ENCODE measurements around the gene ZSCAN31.
"Not testable (repeated sequence)": the region's sequence is repeated elsewhere in the genome, so short reads cannot be mapped to it uniquely, and the experiment has no call there.

ZSCAN31 gene

DNA sequence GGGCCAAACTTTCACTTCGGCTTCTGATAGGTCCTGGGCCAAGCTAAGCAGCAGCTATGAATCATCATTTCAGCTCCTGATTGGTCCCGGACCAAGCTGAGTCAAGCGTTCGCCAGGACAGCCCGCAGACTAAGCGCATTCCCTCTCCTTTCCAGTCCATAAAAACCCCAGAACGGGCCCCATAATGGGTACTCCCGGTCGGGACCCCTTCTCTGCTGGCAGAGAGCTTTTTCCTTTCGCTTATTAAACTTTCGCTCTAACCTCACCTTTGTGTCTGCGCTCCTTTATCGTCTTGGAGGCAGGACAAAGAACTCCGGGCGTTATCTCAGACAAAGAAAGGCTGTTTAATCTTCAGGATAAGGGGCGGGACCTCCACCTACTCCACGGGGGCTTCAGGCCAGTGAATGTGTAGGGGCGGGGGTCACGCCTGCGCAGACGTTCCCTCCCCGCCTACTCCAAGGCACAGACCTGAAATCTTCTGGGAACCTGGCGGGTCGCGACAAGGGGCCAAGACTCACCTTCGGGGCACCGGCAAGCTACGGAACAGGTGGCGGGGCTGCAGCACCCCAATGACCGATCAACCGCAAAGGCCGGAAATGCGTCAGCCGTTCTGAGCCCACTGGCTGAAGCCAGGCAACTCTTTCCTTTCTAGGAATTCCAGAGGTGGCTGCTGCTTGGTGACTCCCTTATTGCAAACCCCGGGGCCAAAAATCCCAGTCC lies at the start of gene ZSCAN31:
Gene ZSCAN31, minus strand, starts transcription at position 585 of the 720 bp plus-strand sequence. CDS start 6,465 bp downstream, outside the sequence.
- peak; percentile 80 to 83 for DNase-seq

DNA sequence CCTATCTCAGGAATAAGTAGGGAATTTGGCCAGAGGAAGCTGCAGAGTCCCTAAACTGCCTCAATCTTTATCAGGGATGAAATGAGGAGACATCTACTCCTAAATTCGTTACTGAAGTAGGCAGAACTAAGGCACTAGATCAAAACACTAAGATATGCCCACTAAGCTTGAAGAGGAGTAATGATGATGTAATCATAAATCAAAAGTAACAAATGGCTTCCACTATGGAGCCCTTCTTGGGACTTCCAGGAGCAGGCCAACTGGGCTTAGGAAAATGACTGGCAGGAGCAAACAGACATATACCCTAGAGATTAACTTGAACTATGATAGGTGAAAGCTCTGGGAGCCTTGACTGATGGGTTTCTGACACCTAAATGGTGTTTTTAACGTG lies 48.2 kb upstream of the ZSCAN31 start:
- DNase-seq = no peak

DNA sequence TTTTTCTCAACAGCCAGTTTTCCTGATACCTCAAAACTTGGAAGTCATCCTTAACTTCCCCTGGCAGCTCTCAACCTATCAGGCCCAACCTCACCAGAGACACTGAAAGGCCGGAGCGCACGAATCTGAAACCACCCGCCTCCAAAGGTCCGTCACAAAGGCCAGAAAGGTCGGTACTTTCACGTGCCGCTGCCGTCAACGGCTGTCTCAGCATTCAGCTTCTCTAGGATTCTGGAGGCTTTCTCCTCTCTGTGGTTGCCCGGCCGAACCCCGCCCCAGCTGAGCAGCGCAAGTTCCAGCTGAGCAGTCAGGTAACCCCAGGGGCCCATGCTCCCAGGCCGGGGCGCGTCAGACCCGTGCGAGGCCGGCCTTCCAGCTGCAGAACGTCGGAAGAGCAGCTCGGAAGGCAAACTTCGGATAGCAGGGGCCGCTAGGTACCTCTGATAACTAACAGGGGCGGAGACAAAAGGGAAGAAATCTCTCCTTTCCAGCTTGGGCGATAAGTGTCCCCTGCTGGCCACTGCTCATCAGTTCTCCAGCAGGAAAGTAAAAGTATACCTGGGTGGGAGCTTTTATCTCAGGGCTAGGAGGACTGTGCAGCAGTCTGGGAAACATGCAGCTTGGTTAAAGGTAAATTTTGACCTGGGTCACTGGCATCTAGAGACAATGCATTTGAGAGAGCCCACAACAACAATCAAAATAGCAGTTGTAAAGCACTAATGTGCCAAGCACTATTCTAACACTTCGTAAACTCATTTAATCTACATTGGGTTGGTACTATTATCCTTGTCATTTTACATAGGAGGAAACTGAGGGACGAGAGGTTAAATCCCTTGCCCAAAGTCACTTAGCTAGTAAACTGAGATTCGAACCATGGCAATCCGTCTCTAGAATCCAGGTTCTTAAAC lies 47.5 kb upstream of the ZSCAN31 start:
- peak; percentile 2 to 22 for DNase-seq

DNA sequence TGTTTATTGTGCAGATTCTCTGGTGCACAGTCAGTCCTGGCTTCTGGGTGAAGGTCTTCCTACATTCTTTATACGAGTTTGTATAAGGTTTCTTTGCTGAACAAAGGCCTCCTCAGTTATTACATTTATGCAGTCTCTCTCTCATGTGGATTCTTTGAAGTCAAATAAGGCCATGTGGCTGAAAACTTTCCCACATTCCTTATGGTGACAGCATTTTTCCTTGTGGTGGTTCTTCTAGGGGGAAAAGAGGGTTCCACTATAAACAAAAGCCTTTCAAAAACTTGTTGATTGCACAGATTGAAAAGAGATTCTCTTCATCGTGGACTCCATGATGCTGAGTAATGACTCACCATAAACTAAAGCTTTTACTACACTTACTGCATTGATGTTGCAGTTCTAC lies 44.4 kb upstream of the ZSCAN31 start:
- DNase-seq = no peak

DNA sequence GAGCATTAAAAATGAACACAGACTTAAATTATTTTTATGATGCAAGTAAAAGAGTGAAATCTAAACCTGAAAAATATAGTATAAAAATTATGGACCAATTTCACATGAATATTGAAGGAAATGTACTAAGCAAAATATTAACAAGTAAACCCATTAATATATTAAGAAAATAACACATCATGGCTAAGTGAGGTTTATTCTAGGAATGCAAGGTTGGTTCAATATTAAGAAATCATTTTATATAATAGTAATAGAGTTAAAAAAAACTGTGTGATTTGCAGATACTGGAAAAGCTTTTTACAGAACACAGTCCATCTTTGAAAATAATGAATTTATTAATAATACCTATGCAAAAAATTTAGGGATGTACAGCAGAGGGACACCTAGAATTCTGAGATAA lies 42.7 kb upstream of the ZSCAN31 start:
- DNase-seq = no peak

DNA sequence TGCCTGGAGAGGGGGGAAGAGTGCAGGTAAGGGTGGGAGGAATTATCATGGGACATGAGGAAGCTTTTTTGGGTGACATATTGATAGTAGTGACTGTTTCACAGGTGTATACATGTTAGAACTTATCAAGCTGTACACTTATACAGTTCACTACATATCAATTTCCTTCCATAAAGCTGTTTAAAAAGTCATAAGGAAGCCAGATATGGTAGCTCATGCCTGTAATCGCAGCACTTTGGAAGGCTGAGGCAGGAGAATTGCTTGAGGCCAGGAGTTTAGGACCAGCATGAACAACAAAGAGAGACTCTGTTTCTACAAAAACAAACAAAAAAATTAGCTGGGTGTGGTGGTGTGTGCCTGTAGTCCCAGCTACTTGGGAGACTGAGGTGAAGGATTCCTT lies 41.9 kb upstream of the ZSCAN31 start:
- DNase-seq = no peak

DNA sequence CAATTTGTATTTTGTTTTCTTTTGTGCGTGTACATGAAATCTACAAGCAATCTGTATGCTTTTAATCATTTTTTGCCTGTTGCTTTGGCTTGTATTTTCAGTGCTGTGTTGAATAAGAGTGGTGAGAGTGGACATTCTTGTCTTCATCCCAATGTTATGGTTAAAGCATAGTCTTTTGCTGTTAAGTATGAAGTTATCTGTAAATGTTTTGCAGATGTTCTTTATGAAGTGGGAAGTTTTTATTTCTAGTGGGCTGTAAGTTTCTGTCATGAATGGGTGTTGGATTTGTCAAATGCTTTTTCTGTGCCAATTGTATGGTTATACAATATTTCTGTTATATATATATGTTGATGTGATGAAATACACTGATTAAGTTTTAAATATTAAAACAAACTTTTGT lies 38.0 kb upstream of the ZSCAN31 start:
- no peak for DNase-seq

DNA sequence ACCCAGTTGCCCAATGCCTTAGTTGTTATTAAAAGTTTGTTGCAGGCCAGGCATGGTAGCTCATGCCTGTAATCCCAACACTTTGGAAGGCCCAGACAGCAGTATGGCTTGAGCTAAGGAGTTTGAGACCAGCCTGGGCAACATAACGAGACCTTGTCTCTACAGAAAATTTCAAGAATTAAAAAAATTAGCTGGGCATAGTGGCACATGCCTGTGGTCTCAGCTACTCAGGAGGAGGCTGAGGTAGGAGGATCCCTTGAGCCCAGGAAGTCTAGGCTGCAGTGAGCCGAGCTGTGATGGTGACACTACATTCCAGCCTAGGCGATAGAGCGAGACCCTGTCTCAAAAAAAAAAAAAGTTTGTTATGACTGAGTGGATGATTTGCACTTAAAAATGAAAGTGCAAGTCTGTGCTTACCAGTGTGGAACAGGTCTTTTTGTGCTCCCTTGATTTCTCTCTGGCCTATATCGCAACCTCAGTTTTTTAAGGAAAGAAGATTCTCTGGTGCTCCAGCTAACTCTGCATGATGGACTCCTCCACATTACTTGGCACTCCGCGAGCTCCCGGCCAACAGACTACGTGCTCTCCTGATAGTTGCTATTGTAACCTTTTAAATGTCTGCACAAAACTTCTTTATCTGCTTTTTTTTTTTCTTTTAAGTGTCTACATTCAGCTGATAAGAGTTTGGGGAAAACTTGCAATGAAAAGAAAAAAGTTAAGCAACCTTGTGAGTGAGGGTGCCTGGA lies 35.9 kb upstream of the ZSCAN31 start:
- no peak for DNase-seq

DNA sequence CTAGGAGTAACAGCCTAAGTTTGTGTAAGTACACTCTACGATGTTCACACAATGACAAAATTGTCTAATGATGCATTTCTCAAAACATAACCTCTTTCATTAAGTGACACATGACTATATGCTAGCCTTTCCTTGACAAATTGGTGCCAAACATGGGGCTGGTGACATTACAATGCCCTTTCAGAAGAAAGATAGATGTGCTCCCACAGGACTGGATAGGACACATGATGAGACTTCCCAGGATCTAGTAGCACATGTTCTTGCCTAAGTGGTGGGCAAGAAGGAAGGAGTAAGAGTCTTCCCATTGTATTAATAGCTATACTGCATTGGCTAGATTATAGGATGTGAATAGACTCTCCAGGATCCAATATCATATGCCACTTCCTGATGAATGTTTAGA lies 35.3 kb upstream of the ZSCAN31 start:
- no peak for DNase-seq

DNA sequence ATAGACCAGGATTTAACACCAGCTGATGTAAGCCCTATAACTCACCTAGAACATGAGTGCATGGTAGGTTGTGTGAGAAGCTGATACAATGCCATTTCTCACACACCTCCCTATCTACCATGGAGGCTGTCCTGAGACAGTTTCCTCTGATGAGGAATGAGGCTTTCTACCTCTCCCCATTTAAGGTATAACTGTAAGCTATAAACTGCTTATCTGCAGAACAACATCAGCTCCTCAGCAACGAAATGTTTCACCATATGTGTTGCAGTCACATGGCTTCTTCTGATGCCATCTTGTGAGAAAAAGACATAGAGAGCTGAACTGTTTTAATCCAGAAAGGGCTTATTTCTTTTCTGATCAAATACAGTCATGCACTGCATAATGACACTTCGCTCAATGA lies 34.5 kb upstream of the ZSCAN31 start:
- no peak for DNase-seq

DNA sequence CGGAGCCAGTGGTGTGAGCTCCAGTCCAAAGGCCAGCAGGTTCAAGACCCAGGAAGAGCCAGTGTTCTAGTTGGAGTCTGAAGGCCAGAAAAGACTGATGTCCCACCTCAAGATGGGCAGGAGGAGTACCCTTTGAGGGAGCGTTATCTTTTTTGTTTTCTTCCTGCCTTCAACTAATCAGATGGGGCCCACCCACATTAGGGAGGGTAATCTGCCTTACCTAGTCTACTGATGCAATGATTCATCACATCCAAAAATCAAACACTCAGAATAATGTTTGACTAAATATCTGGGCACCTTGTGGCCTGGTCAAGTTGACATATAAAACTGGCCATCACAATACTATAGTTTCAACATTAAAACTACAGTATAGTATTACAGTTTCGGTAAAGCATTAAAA lies 33.5 kb upstream of the ZSCAN31 start:
- DNase-seq = no peak

DNA sequence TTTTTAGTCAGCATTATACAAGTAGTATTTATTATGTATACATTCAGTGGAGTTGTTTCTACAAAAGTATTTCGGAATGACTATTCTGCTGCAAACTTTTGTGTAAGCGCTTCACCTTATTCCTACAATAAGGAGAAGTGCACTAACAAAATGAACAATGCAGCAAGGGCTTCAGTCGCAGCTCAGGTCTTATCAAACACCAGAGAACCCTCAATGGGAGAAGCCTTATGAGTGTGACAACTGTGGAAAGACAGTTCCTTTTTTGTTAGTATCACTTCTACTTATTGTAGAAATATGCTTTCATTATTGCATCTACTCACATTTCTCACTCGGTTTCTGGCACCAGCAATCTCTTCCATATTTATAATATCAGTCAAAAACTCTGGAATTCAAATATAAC lies 32.6 kb upstream of the ZSCAN31 start:
- no peak for DNase-seq

DNA sequence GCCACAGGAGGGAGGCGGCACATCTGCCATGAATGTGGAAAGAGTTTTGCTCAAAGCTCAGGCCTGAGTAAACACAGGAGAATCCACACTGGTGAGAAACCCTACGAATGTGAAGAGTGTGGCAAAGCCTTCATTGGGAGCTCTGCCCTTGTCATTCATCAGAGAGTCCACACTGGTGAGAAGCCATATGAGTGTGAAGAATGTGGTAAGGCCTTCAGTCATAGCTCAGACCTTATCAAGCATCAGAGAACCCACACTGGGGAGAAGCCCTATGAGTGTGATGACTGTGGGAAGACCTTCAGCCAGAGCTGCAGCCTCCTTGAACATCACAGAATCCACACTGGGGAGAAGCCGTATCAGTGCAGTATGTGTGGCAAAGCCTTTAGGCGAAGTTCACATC lies 29.6 kb upstream of the ZSCAN31 start:
- DNase-seq = not testable (repeated sequence)

DNA sequence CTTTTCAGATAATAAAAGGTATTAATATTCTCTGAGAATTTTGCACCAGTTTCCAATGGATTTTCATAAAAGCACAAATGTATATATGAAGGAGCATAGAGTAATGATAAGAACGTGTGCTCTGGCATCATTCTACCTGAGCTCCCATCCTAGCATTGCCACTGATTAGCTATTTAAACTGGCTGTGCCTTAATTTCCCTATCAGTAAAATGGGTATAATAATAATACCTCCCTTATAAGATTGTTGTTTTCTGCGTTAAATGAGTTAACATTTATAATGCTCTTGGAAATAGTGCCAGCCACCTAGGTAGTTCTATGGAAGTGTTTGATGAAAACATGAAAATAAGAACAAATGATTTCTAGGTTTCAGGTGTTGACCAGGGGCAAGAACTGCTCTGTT lies 25.0 kb upstream of the ZSCAN31 start:
- DNase-seq = no peak

DNA sequence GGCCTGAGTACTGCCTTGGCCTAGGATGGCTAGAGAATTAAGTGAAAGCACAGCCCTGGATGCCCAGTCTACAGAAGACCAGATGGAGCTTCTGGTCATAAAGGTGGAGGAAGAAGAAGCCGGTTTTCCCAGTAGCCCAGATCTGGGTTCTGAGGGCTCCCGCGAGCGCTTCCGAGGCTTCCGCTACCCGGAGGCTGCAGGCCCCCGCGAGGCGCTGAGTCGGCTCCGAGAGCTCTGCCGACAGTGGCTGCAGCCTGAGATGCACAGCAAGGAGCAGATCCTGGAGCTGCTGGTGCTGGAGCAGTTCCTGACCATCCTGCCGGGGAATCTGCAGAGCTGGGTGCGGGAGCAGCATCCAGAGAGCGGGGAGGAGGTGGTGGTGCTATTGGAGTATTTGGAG lies 23.6 kb upstream of the ZSCAN31 start:
- DNase-seq = not testable (repeated sequence)

DNA sequence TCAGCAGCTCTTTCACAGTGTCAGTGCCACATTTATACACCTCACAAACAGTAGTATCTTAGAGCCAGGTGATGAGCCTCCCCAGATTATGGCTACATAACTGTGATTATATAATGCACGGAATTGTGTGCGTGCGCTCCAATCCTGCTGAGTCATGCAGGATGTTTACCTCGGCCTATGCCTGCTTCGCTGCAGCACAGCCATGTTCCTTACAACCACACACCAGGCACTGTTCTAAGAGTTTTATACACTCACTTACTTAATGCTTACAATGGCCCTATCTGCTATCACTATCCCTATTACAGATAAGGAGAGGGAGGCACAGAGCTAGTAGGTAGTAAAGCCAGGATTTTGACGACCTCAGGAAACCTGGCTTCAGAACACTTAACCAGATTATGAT lies 21.1 kb upstream of the ZSCAN31 start:
- no peak for DNase-seq

DNA sequence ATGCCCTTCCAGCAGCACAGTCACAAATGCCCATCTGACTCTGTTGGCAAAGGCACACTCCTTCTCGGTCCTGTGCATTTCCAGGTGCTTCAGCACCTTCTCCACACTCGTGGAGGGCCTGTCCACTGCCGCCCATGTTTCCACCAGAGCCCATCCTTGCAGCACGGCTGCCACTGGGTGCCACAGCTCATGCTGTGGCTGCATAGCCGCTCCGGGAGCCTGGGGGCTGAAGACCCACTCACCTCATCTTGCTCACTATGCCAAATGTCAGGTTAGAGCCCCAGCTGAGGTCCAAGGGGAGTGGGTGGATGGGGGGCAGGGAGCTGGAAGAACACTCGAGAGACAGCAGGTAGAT lies 20.7 kb upstream of the ZSCAN31 start:
- DNase-seq = no peak

DNA sequence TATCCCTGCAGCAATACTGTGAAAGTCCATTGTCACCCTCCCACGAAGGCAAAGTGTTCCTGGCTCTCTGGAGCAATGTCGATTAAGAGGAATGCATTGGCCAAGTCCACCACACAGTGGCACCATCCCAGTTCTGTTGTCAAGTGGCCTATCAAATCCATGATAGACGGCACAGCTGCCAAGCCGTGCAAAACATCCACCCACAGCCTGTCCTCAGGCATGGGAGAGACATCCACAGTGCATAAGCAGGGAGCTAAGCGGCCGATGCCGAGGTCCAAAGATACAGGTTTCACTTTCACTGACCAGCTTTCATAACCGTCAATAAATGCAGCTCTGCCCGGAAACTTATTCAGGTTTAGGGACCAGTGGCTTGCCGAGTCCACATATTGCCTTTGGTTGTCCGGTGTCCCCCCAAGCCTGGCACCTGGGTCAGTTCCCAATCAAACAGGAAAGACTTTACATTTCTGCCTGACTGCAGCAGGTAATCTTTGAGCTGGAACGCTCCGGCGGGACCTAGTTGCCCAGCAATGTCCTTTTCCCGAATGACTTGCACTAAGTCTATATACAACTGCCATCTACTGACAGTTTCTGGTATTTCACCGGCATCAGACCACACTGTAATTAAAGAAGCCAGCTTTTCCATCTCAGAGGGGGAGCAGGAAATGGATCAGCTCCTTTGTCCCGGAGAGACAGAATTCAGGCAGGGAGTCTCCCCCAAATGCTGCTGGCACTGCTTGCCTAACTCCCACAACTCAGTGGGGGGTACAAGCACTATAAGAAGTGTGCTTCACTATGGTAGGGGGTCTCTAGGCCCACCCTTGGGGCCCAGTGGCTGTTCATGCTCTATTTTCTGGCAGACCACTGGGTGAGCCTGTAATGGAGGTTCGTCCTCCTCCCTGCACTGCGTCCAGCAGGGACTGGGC lies 20.1 kb upstream of the ZSCAN31 start:
- DNase-seq = peak; percentile 59 to 77

DNA sequence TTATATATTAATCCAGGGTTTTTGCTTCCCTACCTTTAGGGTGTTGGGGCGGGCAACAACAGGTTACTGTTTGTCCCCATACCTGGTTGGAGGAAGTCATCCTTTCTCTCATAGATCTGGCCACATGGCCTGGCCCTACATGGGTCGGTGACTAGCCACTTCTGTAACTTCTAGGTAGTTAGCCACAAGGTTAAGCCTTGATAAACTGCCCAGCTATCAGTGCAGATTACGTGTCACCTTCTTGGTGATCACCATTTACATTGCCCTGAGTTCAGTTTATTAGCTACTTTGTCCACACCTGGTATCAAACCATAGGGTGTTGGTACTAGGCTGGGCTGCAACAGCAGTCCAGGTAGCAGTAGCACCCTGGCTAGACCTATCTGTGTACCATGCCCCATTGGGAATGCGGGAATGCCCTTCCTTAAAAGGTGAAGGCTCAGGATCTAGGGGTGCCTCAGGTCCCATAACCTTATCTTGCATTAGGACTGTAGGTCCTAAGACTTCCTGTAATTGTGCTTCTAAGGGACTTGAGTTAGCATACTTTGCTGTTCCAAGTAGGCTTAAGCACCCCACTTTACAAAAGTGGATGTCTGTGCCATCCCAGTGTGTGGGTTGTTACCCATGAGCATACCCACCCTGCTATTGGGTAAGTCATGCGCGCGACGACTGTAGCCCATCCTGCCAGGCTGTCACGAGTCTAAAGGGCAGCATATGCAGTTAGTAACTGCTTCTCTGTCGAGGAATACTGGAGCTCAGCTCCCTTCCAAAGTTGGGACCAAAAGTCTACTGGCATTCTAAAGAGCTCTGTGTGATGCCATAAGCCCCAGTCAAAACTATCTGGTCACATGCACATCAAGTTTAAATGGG lies 19.0 kb upstream of the ZSCAN31 start:
- DNase-seq = no peak

DNA sequence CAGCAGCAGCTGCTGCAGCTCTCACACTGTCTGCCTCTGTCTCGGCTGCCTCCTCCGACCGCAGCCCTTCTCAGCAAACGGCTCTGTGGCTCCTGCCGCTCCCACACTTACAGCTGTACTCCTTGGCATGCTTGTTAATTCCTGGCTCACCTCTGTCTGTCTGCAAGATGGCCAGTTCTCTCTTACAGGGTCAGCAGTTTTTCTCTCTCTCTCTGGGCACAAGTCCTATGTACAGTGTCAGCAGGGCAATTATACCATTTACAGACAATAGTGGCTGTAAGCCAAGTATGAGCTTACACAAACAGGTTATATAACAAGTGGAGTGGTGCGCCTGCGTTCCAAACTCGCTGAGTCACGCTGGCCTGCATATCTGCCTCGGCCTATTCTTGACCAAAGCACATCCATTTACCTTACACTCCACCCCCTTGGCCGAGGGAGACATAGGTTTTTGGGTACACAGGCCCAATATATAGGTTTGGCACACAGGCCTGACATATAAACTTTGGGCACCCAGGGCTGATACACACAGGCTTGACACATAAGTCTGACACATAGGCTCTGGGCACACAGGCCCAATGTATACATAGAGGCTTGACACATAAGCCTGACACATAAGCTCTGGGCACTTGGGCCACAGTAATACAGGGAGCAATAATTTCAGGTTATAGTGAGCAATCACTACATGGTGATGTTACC lies 18.2 kb upstream of the ZSCAN31 start:
- no peak for DNase-seq

DNA sequence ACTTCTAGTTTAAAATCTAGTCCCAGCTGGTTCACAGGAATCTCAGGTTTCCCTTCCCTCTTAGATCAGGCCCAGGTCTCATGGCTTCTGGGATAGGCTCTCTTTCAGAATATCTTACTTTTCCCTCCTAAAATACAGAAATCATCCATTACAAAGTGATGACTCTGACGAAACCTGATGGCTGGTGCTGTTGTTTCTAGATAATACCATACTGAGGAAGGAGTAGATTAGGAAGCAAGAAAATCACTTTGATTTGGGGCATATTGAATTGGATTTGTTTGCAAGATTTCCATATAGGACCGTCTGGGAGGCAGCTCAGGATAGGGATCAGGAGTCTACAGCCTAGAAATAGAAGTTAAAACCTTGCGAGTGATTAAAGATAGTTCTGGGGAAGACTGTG lies 17.4 kb upstream of the ZSCAN31 start:
- DNase-seq = no peak

All from activated CD4-positive, alpha-beta T cell treated with anti-CD3 and anti-CD28 coated beads for 4 hours (primary cell).